Fibroblast of villous mesenchyme (primary cell): ENCODE measurements around the gene TIAM1. TPM values are rescaled to one million over a fixed set of nuclear protein-coding genes. Genes with fewer than 3 reads are reported as not detected.

Source experiments
- DNase-seq: peaks from one replicate; pipeline ENCODE4 v3.0.0-alpha.2; 2010; ENCODE audit warnings: low read depth
- H3K4me3 ChIP-seq: 2 replicates; pipeline ENCODE4 v1.5.1; 2011; ENCODE audit warnings: low read depth, mild to moderate bottlenecking, low read length
- CTCF ChIP-seq: IDR thresholded peaks from 2 replicates; pipeline ENCODE4 v1.5.1; 2012; ENCODE audit warnings: low read depth, mild to moderate bottlenecking, low read length; ENCODE audit not compliant: insufficient read depth
- total RNA-seq: library from RNA; depleted of rRNA; stranded (reverse); fragments of >200 nt; gene quantifications from 2 replicates; pipeline ENCODE4 v1.2.3, GENCODE V29; 2012

The TIAM1 gene
- total RNA-seq, 1 donor, result 0.43 TPM

- H3K4me3 ChIP-seq, result no peak overlapping the region
- TF ChIP-seq CTCF, result no peak
- DNase-seq, result no peak
Observed at GRCh38 chr21:31298618-31299269, 45.3 kb downstream of the TIAM1 start.

- no peak for DNase-seq
- TF ChIP-seq CTCF, result no peak
- no peak overlapping the region for H3K4me3 ChIP-seq
Observed at GRCh38 chr21:31297806-31298205, 46.3 kb downstream of the TIAM1 start.

- no peak for TF ChIP-seq CTCF
- no peak for DNase-seq
- no peak overlapping the region for H3K4me3 ChIP-seq
Observed at GRCh38 chr21:31295676-31296075, 48.4 kb downstream of the TIAM1 start.

- no peak for DNase-seq
- no peak overlapping the region for H3K4me3 ChIP-seq
Observed at GRCh38 chr21:31294691-31295090, 49.4 kb downstream of the TIAM1 start.

GRCh38 chr21:31293986-31294385, 50.1 kb downstream of the TIAM1 start:
- no peak for TF ChIP-seq CTCF
- peak; percentile 67 for DNase-seq
- no peak overlapping the region for H3K4me3 ChIP-seq

More at GRCh38 chr21:31294691-31295090, 49.4 kb downstream of the TIAM1 start:
- TF ChIP-seq CTCF, result no peak

GRCh38 chr21:31290765-31291164, 53.3 kb downstream of the TIAM1 start:
- TF ChIP-seq CTCF, result no peak
- no peak for DNase-seq
- no peak overlapping the region for H3K4me3 ChIP-seq

- TF ChIP-seq CTCF, result no peak
- no peak for DNase-seq
- H3K4me3 ChIP-seq, result no peak overlapping the region
Observed at GRCh38 chr21:31289702-31290101, 54.4 kb downstream of the TIAM1 start.
